ENCODE measurements around the gene AQP3. TPM values are rescaled to one million over a fixed set of nuclear protein-coding genes. Genes with fewer than 3 reads are reported as not detected.

The AQP3 gene
- total and polyA plus RNA-seq, 4 donors: 43.9 to 218 (median 159) TPM

GRCh38 chr9:33473643-33474352 lies 26.4 kb upstream of the AQP3 start, which contains the start of gene NOL6:
Gene NOL6 (minus strand): TSS chr9:33473924. CDS start chr9:33473842, 82 bp downstream.
- Histone ChIP-seq H3K4me3 (peak within 1 kb of the TSS; percentile 95), H3K4me1 (ENCODE audit: control insufficient read depth in 5 of 5, insufficient read depth in 5 of 5, low read length in 5 of 5) (peaks cover 0 to 18% (median 8%) of the 10 kb centered on the region in 5 donors), H3K9ac (ENCODE audit: insufficient read depth in 1 of 2, low read length in 2 of 2) (peak within 1 kb of the TSS; percentile 12 to 87), H3K27ac (ENCODE audit: low read depth in 1 of 2, low read length in 1 of 2) (peak within 1 kb of the TSS; percentile 73 to 80), H3K27me3 (ENCODE audit: control insufficient read depth in 3 of 3, insufficient read depth in 3 of 3, low read length in 2 of 3) (no peaks in the 10 kb centered on the region), H3K36me3 (ENCODE audit: control insufficient read depth in 4 of 4, insufficient read depth in 4 of 4, low read length in 4 of 4) (peaks cover 10 to 23% (median 20%) of the 10 kb centered on the region in 4 donors), H3K9me3 (ENCODE audit: control insufficient read depth in 4 of 4, insufficient read depth in 3 of 4, low read length in 3 of 4) (no peaks in the 10 kb centered on the region)
- ATAC-seq (ENCODE audit: insufficient read depth, low FRiP score) (peak; percentile 100), DNase-seq (peak; percentile 99 to 100 (median 100))
- 0 to 1% methylated on average over 32 of the region's 32 CpGs for WGBS, 2 donors
- TF ChIP-seq CTCF (IDR thresholded peaks at IDR 0.05; ENCODE audit: control extremely low read depth, extremely low read depth): no peak

- no peaks in the 10 kb centered on the region for H3K9me3 ChIP-seq (ENCODE audit: control insufficient read depth in 4 of 4, insufficient read depth in 3 of 4, low read length in 3 of 4)
- no peak for DNase-seq
- H3K27ac ChIP-seq (ENCODE audit: low read depth in 1 of 2, low read length in 1 of 2): peak overlapping the region; percentile 64 to 73
- no peak for TF ChIP-seq CTCF (IDR thresholded peaks at IDR 0.05; ENCODE audit: control extremely low read depth, extremely low read depth)
- peak overlapping the region; percentile 12 to 59 for H3K9ac ChIP-seq (ENCODE audit: insufficient read depth in 1 of 2, low read length in 2 of 2)
- ATAC-seq (ENCODE audit: insufficient read depth, low FRiP score): no peak
- H3K4me3 ChIP-seq: peak overlapping the region; percentile 95
- H3K4me1 ChIP-seq (ENCODE audit: control insufficient read depth in 5 of 5, insufficient read depth in 5 of 5, low read length in 5 of 5): peaks cover 0 to 18% (median 8%) of the 10 kb centered on the region in 5 donors
- peaks cover 18 to 29% (median 26%) of the 10 kb centered on the region in 4 donors for H3K36me3 ChIP-seq (ENCODE audit: control insufficient read depth in 4 of 4, insufficient read depth in 4 of 4, low read length in 4 of 4)
- 11 to 12% methylated on average over 18 of the region's 18 CpGs for WGBS, 2 donors
- H3K27me3 ChIP-seq (ENCODE audit: control insufficient read depth in 3 of 3, insufficient read depth in 3 of 3, low read length in 2 of 3): no peaks in the 10 kb centered on the region
Observed at GRCh38 chr9:33472881-33473615, 25.7 kb upstream of the AQP3 start.

GRCh38 chr9:33472171-33472880 lies 24.9 kb upstream of the AQP3 start:
- no peaks in the 10 kb centered on the region for H3K27me3 ChIP-seq (ENCODE audit: control insufficient read depth in 3 of 3, insufficient read depth in 3 of 3, low read length in 2 of 3)
- TF ChIP-seq CTCF (IDR thresholded peaks at IDR 0.05; ENCODE audit: control extremely low read depth, extremely low read depth): no peak
- no peak overlapping the region for H3K27ac ChIP-seq (ENCODE audit: low read depth in 1 of 2, low read length in 1 of 2)
- H3K9me3 ChIP-seq (ENCODE audit: control insufficient read depth in 4 of 4, insufficient read depth in 3 of 4, low read length in 3 of 4): no peaks in the 10 kb centered on the region
- H3K9ac ChIP-seq (ENCODE audit: insufficient read depth in 1 of 2, low read length in 2 of 2): peak overlapping the region in 1 of 2 donors; percentile 59
- H3K4me3 ChIP-seq: no peak overlapping the region
- peaks cover 0 to 18% (median 8%) of the 10 kb centered on the region in 5 donors for H3K4me1 ChIP-seq (ENCODE audit: control insufficient read depth in 5 of 5, insufficient read depth in 5 of 5, low read length in 5 of 5)
- 91 to 94% methylated on average over 16 of the region's 16 CpGs for WGBS, 2 donors
- H3K36me3 ChIP-seq (ENCODE audit: control insufficient read depth in 4 of 4, insufficient read depth in 4 of 4, low read length in 4 of 4): peaks cover 25 to 36% (median 31%) of the 10 kb centered on the region in 4 donors
- DNase-seq: no peak
- ATAC-seq (ENCODE audit: insufficient read depth, low FRiP score): no peak

All from lung (tissue), 12 donors.